ENCODE measurements around the gene ENHO.

The ENHO gene

DNA sequence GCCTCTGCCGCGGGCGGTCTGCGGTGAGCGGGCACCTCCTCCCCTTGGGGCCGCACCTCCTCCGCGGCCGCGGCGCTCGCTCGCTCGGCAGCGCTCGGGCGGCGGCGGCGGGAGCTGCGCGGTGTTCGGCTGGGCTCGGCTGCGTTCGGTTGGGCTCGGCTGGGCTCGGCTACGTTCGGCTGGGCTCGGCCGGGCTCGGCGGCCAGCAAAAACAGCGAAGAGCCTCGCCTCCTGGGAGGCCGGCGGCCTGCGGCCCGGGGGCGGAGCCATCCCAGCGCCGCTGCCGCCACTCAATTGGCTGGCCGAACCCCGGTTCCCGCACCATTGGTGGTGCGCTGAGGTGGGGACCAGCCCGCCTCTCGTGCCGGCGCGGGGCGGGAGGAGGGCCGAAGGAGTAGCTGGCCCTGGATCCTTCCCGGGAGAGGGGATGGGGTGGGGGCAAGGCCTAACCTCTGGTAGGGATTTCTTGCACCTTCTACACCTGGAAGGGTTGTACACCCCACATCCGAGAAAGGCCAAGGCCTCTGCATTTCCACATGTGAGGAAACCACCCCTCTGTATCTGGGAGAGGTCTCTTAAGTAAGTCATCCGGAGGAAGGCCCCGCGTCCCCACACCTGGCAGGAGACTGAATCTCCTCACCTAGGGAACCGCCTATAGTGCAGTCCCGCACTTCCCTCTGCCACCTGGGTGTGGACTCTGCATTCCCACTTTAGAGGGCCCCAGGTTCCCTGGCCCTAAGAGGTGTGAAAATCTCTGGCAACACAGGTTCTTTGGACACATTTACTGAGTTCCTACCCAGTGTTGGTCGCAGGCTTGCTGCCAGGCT, at the start of gene ENHO:
TSS of gene ENHO (minus strand) at position 20 of the 827 bp plus-strand sequence. CDS start 1,295 bp downstream, outside the sequence.
- DNase-seq (ENCODE audit: low read depth in 2 of 2): peak; percentile 75 to 87

DNA sequence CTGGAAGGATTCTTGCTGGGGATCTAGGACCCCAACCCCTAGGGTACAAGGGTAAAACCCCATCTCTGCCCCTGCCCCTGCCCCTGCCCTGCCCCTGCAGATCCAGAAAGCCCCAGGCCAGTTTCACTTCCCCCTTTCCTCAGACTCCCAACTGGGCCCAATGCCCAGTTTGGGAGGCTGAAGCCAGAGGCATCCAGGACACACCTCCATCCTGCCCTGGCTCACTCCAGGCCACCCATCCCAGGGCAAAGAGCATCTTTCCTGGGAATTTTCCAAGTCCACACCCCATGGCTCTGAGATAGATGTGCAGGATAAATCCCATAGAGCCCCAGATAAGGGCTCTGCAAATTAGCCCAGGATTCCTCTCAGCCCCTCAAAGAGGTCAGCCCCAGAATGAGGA, 49.3 kb upstream of the ENHO start:
- no peak for DNase-seq (ENCODE audit: low read depth in 2 of 2)

DNA sequence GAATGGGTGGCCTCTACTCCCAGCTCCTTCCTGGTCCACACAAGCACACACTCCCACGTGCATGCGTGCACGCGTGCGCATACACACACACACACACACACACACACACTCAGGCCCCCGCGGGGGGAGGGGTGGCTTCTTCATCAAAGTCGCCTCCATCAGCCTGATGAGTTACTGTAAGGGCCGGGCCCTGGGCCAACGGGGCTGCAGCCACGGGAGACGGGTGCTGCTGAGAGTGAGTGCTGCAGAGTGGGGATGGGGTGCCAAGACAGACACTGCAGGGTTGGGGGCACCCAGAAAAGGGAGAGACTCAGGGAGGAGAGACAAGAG, 48.7 kb upstream of the ENHO start:
- DNase-seq (ENCODE audit: low read depth in 2 of 2): no peak

DNA sequence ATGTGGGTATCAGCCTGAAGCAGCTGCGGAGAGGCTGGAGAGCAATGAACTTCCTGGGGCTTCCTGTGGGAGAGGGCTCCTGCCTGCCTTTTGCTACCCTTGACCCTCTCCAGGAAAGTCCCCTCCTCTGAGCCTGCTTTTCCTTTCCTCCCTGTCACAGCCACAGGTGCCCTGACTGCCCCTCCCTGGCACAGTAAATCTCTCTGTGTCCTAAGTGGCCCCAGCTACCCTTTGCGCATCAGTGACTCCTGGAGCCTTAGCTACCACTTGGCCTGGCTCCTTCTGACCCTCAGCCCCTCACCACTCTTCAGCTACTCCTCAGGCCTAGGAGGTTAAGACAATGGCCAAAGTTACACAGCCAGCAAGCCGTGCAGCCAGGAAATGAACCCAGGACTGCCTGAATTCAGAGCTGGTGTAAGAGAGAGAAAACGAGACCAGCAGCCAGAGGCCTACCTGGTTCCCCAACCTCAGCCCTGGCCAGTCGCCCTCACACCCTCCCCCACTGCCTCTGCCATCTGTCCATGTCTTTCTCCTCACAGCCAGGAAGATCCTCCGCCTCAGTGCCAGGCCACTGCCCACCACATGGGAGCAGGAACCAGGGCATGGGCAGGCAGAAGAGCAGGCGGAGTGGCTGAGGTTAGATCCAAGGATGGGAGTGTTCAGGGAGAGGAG, 48.2 kb upstream of the ENHO start:
- no peak for DNase-seq (ENCODE audit: low read depth in 2 of 2)

DNA sequence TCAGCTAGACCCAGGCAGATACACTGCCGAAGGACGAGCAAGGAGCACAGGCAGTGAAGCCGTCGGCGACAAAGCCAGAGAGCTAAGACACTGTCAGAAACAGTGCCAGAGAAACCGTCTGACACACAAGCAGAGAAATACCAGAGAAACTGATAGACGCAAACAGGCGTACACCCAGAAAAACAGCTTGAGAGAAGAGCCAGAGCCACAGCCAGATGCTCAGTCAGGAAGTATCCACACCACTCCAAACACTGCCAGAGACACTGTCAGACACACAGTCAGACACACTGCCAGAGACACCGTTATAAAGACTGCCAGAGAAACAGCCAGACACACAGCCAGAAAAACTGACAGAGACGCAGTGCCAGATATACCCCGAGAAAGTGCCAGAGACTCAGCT, 47.6 kb upstream of the ENHO start:
- DNase-seq (ENCODE audit: low read depth in 2 of 2): no peak

DNA sequence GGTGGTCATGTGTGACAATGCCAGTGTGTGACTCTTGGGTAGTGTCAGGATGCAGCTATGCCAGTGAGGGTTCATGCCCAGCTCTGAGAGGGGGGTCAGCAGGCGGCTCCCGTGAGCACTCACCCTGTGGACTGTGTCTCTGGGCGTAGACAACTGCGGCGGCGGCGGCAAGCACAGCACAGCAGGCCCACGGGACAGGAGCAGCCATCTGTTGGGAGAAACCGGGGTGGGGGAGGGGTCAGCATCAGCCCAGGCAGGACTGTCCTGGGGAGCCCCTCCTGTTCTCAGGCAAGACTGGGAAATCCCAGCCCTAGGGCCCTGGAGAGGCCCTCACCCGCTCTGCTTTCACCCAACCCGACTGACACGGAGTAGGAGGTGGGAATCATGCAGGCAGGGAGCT, 46.0 kb upstream of the ENHO start:
- no peak for DNase-seq (ENCODE audit: low read depth in 2 of 2)

DNA sequence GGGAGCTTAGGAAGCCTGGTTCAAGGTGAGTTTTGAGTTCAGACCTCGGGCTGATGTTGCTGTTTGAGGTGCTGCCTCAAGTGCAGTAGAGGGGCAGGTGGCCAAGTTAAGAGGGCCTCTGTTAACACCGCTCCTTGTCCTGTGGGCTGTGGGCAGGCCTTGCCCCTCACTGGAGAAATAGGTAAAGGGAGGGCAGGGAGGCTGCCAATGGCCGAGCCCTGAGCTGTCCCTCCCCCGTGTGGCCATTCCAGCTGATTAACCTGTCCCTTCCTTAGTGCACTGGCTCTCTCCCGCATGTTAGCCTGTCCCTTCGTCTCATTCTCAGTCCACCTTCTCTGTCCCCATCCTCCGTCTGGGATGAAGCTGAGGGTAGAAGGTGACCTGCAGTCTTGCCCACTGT, 45.3 kb upstream of the ENHO start:
- no peak for DNase-seq (ENCODE audit: low read depth in 2 of 2)

DNA sequence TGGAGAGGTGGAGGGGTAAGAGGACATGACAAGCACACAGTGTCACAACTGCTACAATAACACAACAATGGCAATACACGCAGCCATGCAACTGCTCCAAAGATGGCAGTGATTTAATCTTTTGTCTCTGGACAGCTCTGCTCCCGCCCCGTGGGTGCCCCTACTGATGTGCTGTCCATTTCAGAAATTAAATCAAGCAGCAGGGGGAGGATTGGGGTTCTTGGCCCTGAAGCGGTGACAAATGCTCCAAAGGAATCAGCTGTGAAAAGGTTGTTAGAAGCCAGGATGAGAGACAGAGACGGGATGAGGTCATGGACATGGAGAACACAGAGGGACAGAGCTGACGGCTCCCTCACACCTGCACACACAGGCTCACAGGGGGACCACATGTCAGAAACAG, 44.2 kb upstream of the ENHO start:
- no peak for DNase-seq (ENCODE audit: low read depth in 2 of 2)

DNA sequence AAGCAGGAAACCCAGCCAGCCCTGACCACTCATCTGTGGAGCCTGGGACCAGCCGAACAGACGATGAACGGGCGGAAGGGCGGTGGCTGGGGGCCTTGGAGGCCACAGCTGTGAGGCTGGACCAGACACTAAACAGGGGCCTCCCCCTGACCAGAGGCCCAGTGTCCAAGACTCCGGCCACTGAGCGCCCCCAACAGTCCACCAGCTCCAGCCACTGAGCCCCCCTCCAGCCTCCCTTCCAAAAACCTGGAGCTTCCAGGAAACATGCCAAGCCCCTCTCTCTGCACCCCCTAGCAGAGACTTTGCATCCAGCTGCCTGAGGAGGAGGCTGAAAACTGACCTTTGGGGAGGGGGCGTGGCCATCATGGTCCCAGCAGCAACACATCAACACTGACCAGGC, 43.5 kb upstream of the ENHO start:
- DNase-seq (ENCODE audit: low read depth in 2 of 2): no peak

DNA sequence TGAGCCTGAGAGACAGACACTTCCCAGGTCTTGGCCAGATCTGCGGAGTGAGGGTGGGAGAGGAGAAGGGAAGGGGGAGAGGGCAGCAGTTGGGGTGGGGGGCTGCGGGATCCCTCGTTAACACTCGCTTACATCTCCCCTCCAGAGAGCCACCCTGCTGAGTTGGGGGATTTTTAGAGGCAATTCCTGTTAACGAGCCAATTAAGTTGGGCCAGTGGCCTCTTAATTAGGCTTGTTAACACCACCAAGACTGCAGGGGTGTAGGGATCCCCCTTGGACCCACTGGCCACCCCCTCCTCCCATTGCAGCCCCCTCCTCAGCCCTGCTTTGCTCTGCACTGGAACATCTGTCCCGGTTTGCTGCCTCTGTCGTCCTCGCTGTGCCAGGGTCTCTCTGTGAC, 43.1 kb upstream of the ENHO start:
- no peak for DNase-seq (ENCODE audit: low read depth in 2 of 2)

DNA sequence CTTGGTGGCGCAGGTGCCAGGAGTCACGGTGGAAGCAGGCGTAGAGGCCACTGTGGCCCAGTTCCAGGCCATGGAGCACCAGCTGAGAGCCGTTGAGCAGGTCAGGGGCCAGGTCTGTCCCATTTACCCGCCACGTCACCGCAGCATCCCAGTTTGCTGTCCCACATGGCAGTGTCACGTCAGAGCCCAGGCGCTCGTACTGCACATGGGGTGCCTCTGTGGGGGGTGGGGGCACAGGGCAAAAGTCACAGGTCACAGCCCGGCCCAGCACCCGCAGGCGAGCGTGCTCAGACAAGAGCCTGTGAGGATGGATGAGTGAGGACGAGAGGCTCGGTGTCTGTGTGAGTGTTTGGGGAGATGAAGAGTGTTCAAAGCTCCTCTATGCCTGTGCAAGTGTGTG, 41.8 kb upstream of the ENHO start:
- DNase-seq (ENCODE audit: low read depth in 2 of 2): no peak

DNA sequence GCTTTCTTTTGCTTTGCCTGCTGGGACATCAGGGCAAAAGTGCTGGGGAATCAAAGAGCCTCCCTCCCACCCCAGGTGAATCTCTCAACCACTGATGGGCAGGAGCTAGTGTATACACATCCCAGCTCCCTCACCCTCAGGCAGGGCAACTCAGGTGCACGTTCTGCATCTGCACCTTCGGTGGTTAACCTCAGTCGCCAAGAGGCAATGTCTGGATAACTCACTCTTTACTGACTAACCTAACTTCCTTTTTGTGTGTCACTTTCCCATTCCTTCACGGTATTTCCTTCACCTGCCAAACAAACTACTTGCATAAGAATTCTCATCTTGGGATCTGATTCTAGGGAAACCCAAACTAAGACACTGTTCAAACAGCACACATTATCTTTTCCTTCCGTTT, 40.5 kb upstream of the ENHO start:
- no peak for DNase-seq (ENCODE audit: low read depth in 2 of 2)

DNA sequence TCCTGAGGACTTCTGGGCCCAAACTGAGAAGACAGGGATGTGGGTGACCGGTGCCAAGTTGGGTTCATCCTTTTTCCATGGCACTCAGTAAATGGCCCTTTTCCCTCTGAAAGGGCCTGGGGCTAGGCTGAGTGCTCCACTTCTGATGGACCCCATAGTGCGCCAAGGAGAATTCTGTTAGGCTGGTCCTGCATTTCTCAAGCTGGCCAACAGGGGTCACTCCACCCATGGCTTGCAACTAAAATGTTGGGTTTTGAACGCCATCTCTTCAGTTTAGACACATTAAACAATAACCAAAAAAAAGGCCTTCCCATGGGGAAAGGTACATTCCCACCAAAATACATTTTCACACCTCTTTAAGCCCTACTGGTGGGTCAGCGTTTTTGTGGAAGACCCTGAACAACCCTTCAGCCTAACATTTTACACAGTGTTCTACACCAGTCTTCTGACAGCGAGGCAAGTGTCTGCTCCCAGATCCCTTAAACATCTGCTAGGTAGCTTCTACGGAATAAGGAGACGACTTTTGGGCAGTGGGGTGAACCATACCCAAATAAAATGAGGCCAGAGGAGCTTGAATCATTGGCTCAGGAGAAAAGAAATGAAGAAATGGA, 39.5 kb upstream of the ENHO start:
- DNase-seq (ENCODE audit: low read depth in 2 of 2): peak in 1 of 2 donors; percentile 29

DNA sequence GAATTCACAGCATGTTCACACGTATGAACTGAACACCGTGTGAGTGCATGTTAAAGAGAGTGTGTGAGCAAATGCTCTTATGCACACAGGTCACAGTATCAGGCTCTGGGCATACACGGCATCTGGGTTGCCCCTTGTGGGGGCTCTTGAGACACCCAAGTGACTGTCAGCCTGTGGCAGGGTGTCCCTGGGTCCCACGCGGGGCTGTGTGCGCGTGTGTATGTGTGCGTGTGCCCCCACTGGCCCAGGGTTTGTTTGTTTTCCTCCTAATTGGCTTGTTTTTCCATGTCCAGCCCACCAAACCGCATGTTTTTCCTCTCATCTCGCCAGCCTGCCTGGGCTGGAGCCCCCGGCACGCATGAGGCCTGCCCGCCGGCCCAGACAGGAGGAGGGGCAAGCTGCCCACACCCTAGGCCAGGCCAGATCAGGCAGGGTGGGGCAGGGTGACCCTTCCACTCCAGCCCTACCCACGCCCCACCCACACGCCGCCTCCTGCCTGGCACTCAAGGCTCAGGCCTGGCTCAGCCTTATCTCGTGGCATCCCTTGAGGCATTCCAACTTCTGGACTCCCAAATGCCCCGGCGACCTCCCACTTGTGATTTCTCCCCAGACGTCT, 37.9 kb upstream of the ENHO start:
- DNase-seq (ENCODE audit: low read depth in 2 of 2): no peak

DNA sequence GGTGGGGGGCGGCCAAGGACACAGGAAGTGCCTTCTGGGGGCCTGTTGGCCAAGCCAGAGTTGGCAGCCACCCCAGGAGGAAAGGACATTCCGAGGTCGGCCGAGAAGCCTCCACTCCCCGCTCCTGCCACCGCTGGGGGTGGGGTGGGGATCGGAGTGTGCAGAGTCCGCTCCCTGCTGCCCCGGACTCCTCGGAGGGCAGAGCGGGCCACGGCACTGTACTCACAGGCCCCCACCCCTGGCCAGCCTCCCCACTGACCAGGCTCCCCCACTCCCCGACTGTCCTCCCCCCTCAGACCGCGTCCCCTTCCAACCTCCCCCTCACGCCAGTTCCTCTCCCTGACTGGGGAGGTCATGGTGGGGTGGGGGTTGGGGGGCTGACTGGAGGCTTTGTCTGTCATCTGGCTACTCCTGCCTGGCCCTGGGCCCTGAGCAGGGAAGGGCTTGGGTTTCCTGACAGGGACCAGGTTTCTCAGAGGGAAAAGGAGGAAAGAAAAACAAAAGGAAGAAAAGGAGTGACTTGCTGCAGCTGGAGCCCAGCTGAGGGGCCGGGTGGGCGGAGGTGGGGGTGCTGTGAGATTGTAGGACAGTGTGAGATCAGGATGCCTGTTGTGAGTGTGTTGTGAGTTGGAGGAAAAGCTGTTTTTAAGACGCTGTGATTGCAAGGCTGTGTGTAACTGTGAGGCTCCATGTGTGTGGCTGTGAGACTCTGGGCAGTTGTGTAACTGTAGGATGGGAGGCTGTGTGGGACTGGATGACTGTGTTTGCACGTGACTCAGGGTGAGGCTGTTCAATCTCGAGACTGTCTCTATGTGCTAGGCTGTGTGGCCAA, 37.0 kb upstream of the ENHO start:
- no peak for DNase-seq (ENCODE audit: low read depth in 2 of 2)

DNA sequence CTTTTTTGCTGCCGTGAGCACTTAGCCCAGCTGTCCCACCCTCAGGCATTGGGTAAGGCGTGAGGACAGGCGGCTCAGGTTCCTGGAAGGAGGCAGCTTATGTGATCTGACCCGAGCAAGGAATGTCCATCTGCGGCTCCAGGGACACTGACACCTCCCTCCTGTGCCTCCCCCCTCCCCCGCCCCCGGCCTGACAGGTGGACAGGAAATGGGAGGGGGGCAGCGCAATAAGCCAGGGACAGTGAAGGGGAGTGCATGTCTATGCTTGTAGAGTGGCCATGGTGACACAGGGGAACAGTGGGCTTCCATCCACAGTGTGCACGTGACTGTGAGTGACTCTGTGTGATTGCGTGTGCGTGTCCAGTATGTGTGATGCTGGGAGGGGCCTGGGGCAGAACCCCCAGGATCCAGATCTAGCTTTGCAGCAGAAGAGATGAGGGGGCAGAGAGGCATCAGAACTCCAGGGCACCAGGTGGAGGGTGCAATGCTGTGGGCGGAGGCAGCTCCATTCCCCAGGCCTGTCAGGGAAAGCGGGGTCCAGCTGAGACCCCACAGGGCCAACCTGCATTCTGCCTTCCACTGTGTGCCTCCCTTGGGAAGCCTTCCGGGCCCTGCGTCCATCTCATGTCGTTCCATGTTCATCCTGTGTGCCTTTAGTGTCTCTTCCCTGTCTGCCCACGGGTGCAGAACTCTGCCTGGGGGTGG, 36.3 kb upstream of the ENHO start:
- DNase-seq (ENCODE audit: low read depth in 2 of 2): no peak

DNA sequence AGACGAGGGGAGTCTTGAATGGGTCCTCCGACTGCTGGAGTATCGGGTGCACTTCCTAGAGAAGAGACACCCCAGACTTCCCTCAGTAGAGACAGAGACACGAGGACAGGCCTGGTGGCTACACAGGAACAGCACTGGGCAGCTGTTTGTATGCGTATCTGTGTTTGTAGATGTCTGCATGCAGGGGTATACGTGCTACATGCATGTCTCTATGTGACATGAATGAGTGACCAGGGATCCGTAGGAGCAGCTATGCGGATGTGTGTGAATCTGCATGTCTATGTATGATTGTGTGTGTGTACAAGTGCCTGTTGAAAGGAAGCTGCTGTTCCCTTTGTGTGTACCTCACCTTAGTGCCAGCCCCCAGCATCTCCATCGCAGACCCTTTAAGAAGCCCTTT, 35.6 kb upstream of the ENHO start:
- no peak for DNase-seq (ENCODE audit: low read depth in 2 of 2)

DNA sequence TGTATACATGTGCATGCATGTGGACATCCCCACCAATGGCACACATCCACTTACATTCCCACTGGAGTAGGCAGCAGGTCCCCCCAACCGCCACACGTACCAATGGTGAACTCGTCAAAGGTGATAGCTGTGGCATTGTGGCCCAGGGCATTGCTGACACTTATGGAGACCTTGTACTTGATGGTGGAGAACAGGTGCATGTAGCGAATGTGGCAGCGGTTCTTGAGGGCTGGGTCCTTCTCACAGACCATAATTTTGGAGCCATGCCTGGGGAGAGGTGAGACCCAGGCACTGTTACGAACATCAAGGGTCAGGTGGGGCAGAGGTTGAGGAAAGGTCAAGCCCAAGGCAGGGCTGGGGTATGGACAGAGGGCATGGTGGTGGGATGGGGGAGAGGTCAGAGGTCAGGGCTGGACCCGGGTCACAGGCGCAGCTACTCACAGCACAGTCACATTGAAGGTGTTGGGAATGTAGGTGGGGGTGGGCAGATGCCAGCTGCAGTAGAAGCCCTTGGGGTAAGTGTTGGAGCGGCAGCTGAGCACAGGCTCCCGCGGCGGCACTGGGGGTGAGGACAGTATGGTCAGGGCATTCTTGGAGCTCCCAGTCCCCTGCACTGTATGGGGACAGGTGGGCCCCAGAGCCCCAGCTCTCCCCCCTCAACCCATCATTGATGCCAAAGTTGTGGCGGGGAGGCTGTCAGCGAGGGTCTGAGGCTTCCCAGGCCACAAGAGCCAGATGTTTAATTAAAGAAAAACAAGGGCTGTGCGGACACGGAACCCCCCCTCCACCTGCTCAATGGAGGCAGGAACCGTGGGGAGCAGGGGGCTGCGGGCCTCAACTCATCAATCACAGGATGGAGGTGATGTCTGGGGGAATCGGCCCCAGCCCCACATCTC, 34.9 kb upstream of the ENHO start:
- DNase-seq (ENCODE audit: low read depth in 2 of 2): no peak

DNA sequence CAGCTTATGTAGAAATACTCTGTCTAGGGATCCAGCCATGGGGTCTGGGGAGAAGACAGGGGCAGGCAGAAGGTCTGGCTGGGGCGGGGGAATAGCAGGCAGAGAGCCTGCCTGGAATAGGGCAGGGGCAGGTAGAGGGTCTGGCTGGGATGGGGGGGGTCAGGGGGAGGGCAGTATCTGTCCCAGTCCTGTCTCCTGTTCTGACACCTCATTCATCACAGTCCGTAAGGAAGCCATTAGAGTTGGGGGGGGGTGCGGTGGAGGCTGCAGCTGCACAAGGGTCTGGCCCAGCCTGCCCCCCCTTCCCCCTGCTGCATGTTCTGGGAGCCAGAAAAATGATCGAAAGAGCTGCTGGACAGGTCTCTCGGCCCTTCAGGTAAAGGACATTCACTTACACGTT, 34.2 kb upstream of the ENHO start:
- no peak for DNase-seq (ENCODE audit: low read depth in 2 of 2)

DNA sequence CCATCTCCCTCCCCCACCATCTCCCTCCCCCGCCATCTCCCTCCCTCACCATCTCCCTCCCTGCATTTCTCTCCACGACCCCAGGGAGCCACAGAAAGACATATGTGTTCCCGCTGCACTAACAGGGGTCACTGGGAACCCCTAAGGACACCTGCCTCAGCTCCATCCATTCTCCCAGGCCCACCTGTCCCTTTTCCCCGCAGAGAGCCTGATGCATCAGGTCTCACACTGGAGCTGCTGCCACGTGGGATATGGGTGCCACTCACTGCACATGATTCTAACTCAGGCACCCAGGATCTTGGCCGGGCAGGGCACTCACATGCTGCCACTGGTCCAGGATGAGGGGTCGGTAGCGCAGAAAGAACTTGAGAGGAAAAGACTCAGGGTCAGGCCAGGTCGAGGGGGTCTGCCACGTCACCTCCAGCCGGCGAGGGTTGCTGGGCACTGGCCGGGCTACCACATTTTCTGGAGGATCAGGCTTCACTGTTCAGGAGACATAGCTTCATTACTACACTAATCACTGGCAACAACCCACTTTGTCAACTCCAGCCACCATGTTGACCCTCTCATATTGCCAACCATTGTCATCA, 33.2 kb upstream of the ENHO start:
- DNase-seq (ENCODE audit: low read depth in 2 of 2): no peak

Measured in stimulated activated CD8-positive, alpha-beta memory T cell treated with anti-CD3 and anti-CD28 coated beads, Interleukin-2, amount 100 ng/mL, for 48 hours (primary cell).